ENCODE measurements around the gene UBE2J2.

The UBE2J2 gene

DNA sequence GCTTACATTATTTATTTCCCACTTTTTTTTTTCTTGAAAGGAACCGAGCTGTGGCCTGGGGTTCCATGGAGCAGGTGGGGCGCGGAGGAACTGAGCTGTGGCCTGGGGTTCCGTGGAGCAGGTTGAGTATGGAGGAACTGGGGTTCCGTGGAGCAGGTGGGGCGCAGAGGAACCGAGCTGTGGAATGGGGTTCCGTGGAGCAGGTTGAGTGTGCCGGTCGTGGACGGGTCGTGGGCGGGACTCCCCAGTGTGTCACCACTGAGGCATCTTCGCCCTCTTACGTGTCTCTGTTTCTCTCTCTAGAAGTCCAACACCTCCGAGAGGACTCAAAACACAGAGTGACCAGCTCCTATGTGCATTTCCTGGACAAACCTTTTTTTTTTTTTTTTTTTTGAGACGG is 5.4 kb upstream of the UBE2J2 start:
- no peak for DNase-seq

- no peak for DNase-seq
Observed at GRCh38 chr1:1278620-1279019, 5.0 kb upstream of the UBE2J2 start.

DNA sequence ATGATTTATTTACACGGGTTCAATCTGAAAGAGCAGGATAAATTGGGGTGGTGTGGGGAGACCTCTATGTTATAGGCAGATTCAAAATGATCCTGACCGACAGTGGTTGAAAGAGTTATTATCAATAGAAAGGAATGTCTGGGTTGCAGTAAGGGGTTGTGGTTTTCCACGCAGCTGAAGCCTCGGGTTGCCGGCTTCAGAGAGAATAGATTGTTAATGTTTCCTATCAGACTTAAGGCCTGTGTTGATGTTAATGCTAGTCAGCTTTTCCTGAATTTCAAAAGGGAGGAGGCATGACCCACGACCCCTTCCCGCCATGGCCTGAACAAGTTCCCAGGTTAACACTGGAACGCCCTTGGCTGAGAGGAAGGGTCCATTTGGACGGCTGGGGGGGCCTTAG is 2.2 kb upstream of the UBE2J2 start:
- DNase-seq, result no peak

DNA sequence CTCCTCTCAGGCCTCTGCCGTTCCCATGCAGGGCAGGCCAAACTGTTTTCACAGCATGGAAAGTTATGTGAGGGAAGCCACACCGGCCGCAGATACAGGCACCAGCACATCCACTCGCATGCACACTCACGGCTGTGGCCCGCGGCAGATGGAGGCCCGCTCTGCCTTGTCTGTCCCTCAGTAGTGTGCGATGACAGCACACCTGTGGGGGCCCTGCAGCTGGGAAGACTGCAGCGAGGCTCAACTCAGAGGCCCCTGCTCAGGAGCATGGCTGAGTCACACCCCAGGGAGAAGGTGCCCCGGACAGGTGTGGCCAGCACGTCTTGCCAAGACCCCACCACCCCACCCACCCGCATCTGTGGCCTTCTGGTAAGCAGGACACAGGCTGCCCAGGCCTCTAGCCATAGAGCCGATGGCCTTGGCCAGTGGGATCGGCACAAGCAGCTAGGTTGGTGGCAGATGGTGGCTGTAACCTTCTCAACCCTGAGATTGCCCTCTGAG is 1.3 kb upstream of the UBE2J2 start:
- DNase-seq, result no peak

DNA sequence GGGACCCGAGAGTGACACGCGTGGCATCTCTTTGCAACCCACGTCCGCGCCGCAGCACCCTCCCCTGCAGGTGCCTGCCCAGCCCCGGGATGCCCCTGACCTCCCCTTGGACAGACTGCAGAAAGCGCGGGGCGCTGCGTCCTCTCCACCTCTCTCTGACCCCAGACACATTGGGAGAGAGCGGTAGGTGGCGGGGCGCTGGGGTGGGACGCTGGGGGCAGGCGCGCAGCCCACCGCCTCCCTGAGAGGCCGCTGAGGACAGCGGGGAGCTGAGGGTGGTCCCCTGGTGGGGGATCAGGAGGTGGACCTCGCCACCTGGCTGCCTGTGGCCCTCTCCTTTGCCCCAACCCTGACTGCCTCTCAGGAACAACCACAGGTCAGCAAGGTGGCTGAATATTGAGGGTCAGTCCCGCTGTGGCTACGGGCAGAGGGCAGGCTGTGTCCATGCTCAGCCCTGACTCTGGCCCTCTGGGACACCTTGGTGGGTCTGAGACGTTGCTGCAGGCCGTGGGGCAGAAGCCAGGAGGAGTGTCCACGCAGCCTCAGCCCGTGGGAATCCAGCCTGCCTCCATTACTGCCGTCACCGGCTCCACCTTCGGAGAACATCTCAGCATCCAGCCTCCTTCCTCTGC is 761 bp upstream of the UBE2J2 start:
- no peak for DNase-seq

- no peak for DNase-seq
Observed at GRCh38 chr1:1273209-1273511, 494 bp downstream of the UBE2J2 start.

- DNase-seq, result peak; percentile 57
Observed at GRCh38 chr1:1272341-1273208, 1.1 kb downstream of the UBE2J2 start.

GRCh38 chr1:1270813-1271212 is 2.8 kb downstream of the UBE2J2 start:
- DNase-seq, result no peak

- no peak for DNase-seq
Observed at GRCh38 chr1:1268284-1268682, 5.4 kb downstream of the UBE2J2 start.

DNA sequence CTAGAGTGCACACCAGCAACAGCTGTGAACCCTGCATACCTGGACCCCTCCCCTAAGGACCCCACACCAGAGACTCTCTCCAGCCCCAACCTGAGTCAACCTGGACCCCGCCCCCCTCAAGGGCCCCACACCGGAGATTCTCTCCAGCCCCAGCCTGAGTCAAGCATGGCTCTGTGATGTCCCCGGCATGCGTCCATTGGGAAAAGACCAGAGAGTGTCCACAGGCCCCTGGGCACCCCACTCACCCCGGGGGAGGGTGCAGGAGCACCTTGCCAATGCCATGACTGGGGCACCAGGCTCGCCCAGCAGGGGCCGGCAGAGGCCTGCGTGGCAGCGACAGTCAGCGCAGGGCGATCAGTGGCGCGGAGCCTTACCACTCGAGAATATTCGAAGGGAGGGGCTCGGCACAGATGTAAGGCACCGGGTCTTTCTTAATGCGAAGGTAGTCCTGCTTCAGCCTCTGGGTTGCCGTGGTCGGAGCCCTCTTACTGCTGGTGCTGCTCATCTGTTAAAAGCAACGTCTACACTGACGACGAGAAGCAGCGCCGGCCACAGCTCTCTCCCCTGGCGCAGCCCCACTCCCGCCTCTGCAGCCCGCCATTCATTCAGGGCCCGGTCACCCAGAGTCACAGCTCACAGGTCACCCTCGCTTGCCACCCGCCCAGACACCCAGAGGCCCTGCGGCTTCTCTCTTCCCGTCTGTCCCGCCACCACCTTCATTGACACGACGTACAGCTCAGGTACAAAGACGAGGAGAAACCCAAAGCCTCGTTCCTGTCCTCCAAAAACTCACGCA is 6.0 kb downstream of the UBE2J2 start:
- no peak for DNase-seq

- no peak for DNase-seq
Observed at GRCh38 chr1:1264868-1265272, 8.8 kb downstream of the UBE2J2 start.

GRCh38 chr1:1264026-1264425 is 9.6 kb downstream of the UBE2J2 start:
- no peak for DNase-seq

DNA sequence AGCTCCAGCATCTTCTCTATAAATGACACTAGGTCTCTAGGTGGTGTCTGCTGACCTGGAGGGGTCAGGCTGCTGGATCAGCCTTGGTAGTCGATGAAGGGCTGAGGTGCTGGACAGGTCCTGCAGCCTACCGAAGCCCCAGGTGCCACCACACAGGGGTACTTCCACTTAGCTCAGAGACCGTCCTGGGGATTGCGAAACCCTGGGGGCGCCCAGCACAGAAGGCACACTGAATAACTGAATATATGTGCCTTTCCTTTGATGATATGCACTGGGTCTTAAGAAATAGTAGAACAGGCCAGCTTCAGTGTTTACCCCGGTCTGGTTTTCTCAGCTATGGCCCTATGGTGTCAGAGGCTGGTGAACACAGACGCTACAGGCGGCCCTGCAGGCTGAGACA is 10.9 kb downstream of the UBE2J2 start:
- DNase-seq, result no peak

DNA sequence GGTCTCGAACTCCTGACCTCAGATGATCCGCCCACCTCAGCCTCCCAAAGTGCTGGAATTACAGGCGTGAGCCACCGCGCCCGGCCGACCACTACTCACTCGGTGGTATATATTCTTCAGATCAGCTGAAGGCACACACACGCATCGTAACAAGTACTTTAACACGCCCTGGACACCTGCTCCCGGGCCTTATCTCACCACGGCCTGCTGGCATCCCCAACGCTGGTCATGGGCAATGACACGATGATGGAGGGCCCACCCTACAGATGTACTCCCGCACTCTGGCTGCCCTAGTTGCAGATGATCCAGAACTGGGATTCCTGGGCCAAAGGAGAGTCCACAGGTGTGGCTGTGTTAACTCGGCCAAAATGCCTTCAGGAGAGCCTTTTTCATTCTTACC is 11.6 kb downstream of the UBE2J2 start:
- no peak for DNase-seq

DNA sequence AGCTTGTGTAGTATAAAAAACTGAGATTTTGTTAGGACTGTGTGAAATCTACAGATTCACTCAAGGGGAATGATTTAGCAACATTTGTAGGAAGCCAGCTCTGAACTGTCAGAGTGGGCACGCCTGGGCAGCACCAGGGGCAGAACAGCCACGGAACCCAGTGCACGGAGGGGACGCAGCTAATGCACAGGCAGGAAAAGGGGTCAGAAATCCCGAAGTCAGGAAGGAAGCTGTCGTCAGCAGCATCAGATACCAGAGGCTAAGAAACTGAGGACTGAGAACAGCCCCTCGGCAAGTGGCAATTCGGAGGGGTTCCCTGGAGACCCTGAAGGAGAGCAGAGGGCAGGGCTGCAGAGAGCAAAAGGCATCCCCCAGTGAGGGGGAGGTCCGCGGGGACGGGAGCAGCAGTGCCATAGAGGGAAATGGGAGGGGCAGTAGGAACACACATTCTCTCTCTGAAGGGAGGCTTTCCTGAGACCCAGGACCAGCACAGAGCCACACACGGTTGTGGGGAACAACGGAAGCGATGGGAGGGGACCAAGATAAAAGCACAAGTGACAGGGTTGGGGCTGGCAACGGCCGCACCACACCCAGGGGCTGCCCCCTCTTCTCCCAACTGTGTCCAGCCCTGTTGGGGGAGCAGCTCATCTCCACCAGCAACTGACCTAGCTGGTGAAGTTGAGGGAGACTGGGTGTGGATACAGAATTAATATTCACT is 12.7 kb downstream of the UBE2J2 start:
- DNase-seq, result no peak

GRCh38 chr1:1259951-1260600 is 13.6 kb downstream of the UBE2J2 start:
- DNase-seq, result no peak

- DNase-seq, result no peak
Observed at GRCh38 chr1:1259540-1259939, 14.1 kb downstream of the UBE2J2 start.

DNA sequence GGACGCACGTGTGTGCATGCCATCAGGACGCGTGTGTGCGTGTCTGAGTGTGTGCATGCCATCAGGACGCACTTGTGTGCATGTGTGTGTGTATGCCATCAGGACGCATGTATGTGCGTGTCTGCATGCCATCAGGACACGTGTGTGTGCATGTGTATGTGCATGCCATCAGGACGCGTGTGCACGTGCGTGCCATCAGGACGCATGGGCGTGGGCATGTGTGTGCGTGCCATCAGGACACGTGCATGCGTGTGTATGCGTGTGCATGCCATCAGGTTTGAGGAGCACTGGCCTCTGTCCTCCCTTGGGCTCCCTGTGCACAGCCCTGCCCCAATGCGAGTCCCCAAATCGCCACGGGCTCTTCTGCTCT is 14.6 kb downstream of the UBE2J2 start:
- no peak for DNase-seq

DNA sequence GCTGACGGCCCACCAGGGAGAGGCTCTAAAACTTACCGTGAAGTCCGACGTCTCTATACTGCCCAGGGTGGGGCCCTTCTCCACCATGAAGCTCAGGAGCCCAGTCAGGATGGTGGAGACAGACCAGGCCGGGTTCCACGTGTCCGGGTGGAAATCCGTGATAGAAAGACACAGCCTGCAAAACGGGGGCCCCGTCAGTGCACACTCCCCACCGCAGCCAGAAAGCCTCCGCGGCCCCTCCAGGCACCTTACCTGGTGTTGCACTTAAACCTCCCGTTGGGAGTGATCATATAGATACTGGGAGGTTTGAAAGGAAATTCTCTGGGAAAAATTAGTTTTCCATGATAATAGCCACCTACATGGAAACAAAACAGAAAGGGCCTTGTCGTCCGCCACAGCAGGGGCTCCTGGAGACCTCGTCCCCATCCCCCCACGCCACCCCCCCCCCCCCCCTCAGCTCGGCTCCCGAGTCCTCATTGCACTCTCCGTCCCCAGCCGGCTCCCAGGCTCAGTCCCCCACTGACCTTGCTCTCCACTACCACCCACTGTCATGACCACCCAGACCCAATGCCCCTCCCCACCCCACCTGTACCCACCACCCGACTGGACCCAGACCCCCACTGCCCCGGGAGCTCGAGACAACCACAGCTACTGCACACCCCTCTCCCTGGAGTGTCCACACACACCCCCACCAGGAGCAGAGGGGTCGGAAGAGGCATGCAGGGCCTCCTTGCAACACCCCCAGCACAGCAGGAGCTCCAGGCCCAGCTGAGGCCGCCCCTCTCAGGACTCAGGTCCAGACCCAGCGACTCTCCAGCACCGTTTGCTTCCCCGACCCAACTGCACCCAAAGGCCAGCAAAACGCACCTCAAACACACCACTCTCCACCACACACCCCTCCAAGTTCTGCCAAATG is 16.4 kb downstream of the UBE2J2 start:
- no peak for DNase-seq

DNA sequence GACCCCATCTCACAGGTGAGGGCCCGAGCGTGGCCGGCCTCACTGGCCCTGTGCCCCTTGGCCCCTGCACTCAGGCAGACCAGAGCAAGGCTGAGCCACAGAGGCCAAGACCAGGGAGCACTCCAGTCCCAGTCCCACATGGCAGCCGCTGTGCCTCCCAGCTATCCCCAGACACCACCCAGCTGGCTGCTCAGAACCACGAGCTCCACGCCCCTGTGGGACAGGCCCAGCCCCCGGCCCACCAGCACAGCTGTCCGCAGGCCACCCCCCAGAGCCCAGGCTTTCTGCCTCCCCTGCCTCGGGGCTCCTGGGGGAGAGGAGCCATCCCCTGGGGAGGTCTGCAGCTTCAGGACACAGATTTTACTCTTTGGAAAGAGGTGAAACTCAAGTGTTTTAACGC is 18.0 kb downstream of the UBE2J2 start:
- DNase-seq, result no peak

- DNase-seq, result no peak
Observed at GRCh38 chr1:1255078-1255477, 18.6 kb downstream of the UBE2J2 start.

DNA sequence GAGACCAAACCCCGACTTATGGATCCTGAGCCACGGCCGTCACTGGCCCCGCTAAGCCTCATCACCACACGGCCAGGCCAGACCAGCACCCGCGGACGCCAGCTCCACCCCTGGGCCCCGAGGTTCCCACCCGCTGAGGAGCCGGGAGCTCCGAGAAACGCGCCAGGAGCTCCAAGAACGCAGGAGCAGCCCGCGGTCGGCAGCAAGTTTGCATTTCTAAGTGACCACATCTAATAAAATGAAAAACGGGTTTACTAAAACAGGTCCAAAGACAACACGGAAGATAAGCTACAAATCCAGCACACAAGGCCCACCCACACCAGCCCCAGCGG is 19.0 kb downstream of the UBE2J2 start:
- no peak for DNase-seq
